ENCODE results near the gene KIAA0408. TPM values are rescaled to one million over a fixed set of nuclear protein-coding genes. Genes with fewer than 3 reads are reported as not detected.

The KIAA0408 gene
- polyA plus RNA-seq, 1 of the 3 experiments (the other 2 are of a cell fraction), result 4.0 TPM

- POLR2A ChIA-PET, result interaction anchor here (1.0 kb wide), 1 partner anchor 57 kb away, joined by 3 read pairs; the partner anchor contains the start of gene MTCL3
- H2AFZ ChIP-seq (ENCODE audit: low read depth), result no peak overlapping the region
These were observed 3.9 kb upstream of the KIAA0408 start for GRCh38 chr6:127463056-127463455.

GRCh38 chr6:127462376-127462775, 3.2 kb upstream of the KIAA0408 start:
- Histone ChIP-seq H3K4me1 (ENCODE audit: control insufficient read depth in 1 of 2, insufficient read depth in 2 of 2, low read depth in 1 of 2, low read length in 1 of 2) (peaks cover 0 to 4% of the 10 kb centered on the region in 2 experiments; a peak in 1 of 4 replicates), H4K20me1 (ENCODE audit: insufficient read depth) (peaks cover 4% of the 10 kb centered on the region), H3K4me2 (no peak overlapping the region), H3K79me2 (ENCODE audit: insufficient read depth) (no peaks in the 10 kb centered on the region), H3K36me3 (replicated peaks in 1 of 2; ENCODE audit: control insufficient read depth in 1 of 2, insufficient read depth in 2 of 2, low read length in 1 of 2) (peaks cover 0 to 10% of the 10 kb centered on the region in 2 experiments), H3K4me3 (ENCODE audit: low read depth in 2 of 2, low read length in 1 of 2) (no peak overlapping the region), H2AFZ (ENCODE audit: low read depth) (no peak overlapping the region), H3K27me3 (ENCODE audit: insufficient read depth) (no peaks in the 10 kb centered on the region), H3K9me3 (no peaks in the 10 kb centered on the region), H3K9me2 (no peaks in the 10 kb centered on the region), H3K9ac (no peak overlapping the region), H3K27ac (ENCODE audit: low read depth in 2 of 2, low read length in 1 of 2) (no peak overlapping the region), H3F3A (replicated peaks; ENCODE audit: insufficient read depth) (peaks cover 10% of the 10 kb centered on the region)
- WGBS (ENCODE audit: low lambda C conversion rate), result 84% methylated on average over 2 of the region's 2 CpGs
- TF ChIP-seq, protein P1, sequence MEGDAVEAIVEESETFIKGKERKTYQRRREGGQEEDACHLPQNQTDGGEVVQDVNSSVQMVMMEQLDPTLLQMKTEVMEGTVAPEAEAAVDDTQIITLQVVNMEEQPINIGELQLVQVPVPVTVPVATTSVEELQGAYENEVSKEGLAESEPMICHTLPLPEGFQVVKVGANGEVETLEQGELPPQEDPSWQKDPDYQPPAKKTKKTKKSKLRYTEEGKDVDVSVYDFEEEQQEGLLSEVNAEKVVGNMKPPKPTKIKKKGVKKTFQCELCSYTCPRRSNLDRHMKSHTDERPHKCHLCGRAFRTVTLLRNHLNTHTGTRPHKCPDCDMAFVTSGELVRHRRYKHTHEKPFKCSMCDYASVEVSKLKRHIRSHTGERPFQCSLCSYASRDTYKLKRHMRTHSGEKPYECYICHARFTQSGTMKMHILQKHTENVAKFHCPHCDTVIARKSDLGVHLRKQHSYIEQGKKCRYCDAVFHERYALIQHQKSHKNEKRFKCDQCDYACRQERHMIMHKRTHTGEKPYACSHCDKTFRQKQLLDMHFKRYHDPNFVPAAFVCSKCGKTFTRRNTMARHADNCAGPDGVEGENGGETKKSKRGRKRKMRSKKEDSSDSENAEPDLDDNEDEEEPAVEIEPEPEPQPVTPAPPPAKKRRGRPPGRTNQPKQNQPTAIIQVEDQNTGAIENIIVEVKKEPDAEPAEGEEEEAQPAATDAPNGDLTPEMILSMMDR (IDR thresholded peaks at IDR 0.05), result peak; percentile 27; the same call in 1 of the 2 replicates
- no peak for TF ChIP-seq SIN3A (IDR thresholded peaks at IDR 0.05; ENCODE audit: borderline replicate concordance, low read depth, low read length)
- POLR2A ChIA-PET, result interaction anchor here (1.0 kb wide), 1 partner anchor 57 kb away, joined by 3 read pairs; the partner anchor contains the start of gene MTCL3
- no peak for DNase-seq
- CTCF ChIA-PET, result interaction anchor here (0.8 to 7.5 kb wide), 6 partner anchors 10 to 160 kb away, joined by 3 to 67 read pairs (median 7); no protein-coding TSS in a partner anchor

More at GRCh38 chr6:127463056-127463455, 3.9 kb upstream of the KIAA0408 start:
- no peaks in the 10 kb centered on the region for H3K79me2 ChIP-seq (ENCODE audit: insufficient read depth)
- peaks cover 0 to 10% of the 10 kb centered on the region in 2 experiments for H3K36me3 ChIP-seq (replicated peaks in 1 of 2; ENCODE audit: control insufficient read depth in 1 of 2, insufficient read depth in 2 of 2, low read length in 1 of 2)
- H3F3A ChIP-seq (replicated peaks; ENCODE audit: insufficient read depth), result peaks cover 10% of the 10 kb centered on the region
- no peak overlapping the region for H3K9ac ChIP-seq
- CTCF ChIA-PET, result interaction anchor here (0.8 to 7.5 kb wide), 6 partner anchors 53 to 161 kb away, joined by 3 to 67 read pairs (median 8); no protein-coding TSS in a partner anchor
- no peak overlapping the region for H3K27ac ChIP-seq (ENCODE audit: low read depth in 2 of 2, low read length in 1 of 2)
- TF ChIP-seq IRF3 (IDR thresholded peaks at IDR 0.05; ENCODE audit: low read depth, low read length), result no peak
- no peak overlapping the region for H3K4me3 ChIP-seq (ENCODE audit: low read depth in 2 of 2, low read length in 1 of 2)
- H4K20me1 ChIP-seq (ENCODE audit: insufficient read depth), result peaks cover 4% of the 10 kb centered on the region
- no peak for DNase-seq
- no peaks in the 10 kb centered on the region for H3K27me3 ChIP-seq (ENCODE audit: insufficient read depth)
- H3K9me3 ChIP-seq, result no peaks in the 10 kb centered on the region
- H3K4me1 ChIP-seq (ENCODE audit: control insufficient read depth in 1 of 2, insufficient read depth in 2 of 2, low read depth in 1 of 2, low read length in 1 of 2), result peaks cover 0 to 4% of the 10 kb centered on the region in 2 experiments; a peak in 1 of 4 replicates
- 69% methylated on average over 2 of the region's 5 CpGs for WGBS (ENCODE audit: low lambda C conversion rate)
- no peaks in the 10 kb centered on the region for H3K9me2 ChIP-seq
- H3K4me2 ChIP-seq, result no peak overlapping the region

DNA sequence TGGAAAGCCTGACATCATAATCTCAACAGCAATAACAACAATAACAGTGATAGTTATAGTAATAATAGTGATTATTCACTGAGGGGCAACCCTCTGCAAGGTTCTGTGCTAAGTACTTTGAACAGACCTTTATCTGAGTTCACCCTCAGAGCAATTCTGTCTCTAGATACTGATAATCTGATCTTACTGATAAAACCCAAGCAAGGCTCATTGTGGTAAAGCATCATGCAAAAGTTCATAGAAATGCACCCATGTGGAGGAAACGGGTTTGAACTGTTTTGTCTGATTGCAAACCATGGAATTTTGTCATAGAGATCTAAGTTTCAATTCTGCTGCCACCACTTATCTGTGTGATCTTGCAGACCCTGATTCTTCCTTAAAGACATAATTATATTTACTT, 1.3 kb upstream of the KIAA0408 start:
- peaks cover 0 to 12% of the 10 kb centered on the region in 2 experiments for H3K36me3 ChIP-seq (replicated peaks in 1 of 2; ENCODE audit: control insufficient read depth in 1 of 2, insufficient read depth in 2 of 2, low read length in 1 of 2)
- DNase-seq, result no peak
- POLR2A ChIA-PET, result no interaction called here
- peaks cover 0 to 4% of the 10 kb centered on the region in 2 experiments; a peak in 1 of 4 replicates for H3K4me1 ChIP-seq (ENCODE audit: control insufficient read depth in 1 of 2, insufficient read depth in 2 of 2, low read depth in 1 of 2, low read length in 1 of 2)
- no peaks in the 10 kb centered on the region for H3K27me3 ChIP-seq (ENCODE audit: insufficient read depth)
- H3K9ac ChIP-seq, result no peak overlapping the region
- peaks cover 10% of the 10 kb centered on the region for H3F3A ChIP-seq (replicated peaks; ENCODE audit: insufficient read depth)
- no peak overlapping the region for H2AFZ ChIP-seq (ENCODE audit: low read depth)
- no peaks in the 10 kb centered on the region for H3K9me2 ChIP-seq
- H4K20me1 ChIP-seq (ENCODE audit: insufficient read depth), result peaks cover 4% of the 10 kb centered on the region
- no peak overlapping the region for H3K27ac ChIP-seq (ENCODE audit: low read depth in 2 of 2, low read length in 1 of 2)
- CTCF ChIA-PET, result interaction anchor here (1.2 to 7.5 kb wide), 4 partner anchors 12 to 159 kb away, joined by 3 to 67 read pairs (median 4); no protein-coding TSS in a partner anchor
- no peak overlapping the region for H3K4me2 ChIP-seq
- H3K4me3 ChIP-seq (ENCODE audit: low read depth in 2 of 2, low read length in 1 of 2), result no peak overlapping the region
- no peak for TF ChIP-seq FOXM1 (IDR thresholded peaks at IDR 0.05; ENCODE audit: low read depth)
- H3K9me3 ChIP-seq, result no peaks in the 10 kb centered on the region
- 93% methylated on average over 1 of the region's 1 CpG for WGBS (ENCODE audit: low lambda C conversion rate)
- no peaks in the 10 kb centered on the region for H3K79me2 ChIP-seq (ENCODE audit: insufficient read depth)

Data from SK-N-SH (cell line).